ENCODE results near the gene ATOH8.

The ATOH8 gene

GRCh38 chr2:85772841-85773491 is 19.2 kb downstream of the ATOH8 start:
- DNase-seq, result no peak

- DNase-seq, result no peak
Observed at GRCh38 chr2:85773692-85774091, 19.9 kb downstream of the ATOH8 start.

- DNase-seq, result no peak
Observed at GRCh38 chr2:85774126-85774978, 20.6 kb downstream of the ATOH8 start.

GRCh38 chr2:85775406-85776381 is 21.9 kb downstream of the ATOH8 start:
- no peak for DNase-seq

- DNase-seq, result no peak
Observed at GRCh38 chr2:85776672-85777071, 22.9 kb downstream of the ATOH8 start.

GRCh38 chr2:85777441-85777861 is 23.7 kb downstream of the ATOH8 start:
- no peak for DNase-seq

GRCh38 chr2:85778646-85779379 is 25.0 kb downstream of the ATOH8 start:
- DNase-seq, result no peak

- no peak for DNase-seq
Observed at GRCh38 chr2:85779641-85780315, 26.0 kb downstream of the ATOH8 start.

GRCh38 chr2:85780316-85781012 is 26.7 kb downstream of the ATOH8 start:
- DNase-seq, result no peak

GRCh38 chr2:85781013-85781332 is 27.2 kb downstream of the ATOH8 start:
- no peak for DNase-seq

- no peak for DNase-seq
Observed at GRCh38 chr2:85783796-85784195, 30.0 kb downstream of the ATOH8 start.

- DNase-seq, result no peak
Observed at GRCh38 chr2:85784474-85784986, 30.7 kb downstream of the ATOH8 start.

GRCh38 chr2:85785027-85785822 is 31.4 kb downstream of the ATOH8 start:
- DNase-seq, result no peak

- DNase-seq, result no peak
Observed at GRCh38 chr2:85785871-85786270, 32.1 kb downstream of the ATOH8 start.

- DNase-seq, result no peak
Observed at GRCh38 chr2:85786444-85786843, 32.7 kb downstream of the ATOH8 start.

GRCh38 chr2:85786865-85787264 is 33.1 kb downstream of the ATOH8 start:
- DNase-seq, result no peak

GRCh38 chr2:85787282-85787980 is 33.6 kb downstream of the ATOH8 start:
- no peak for DNase-seq

- no peak for DNase-seq
Observed at GRCh38 chr2:85787981-85788340, 34.2 kb downstream of the ATOH8 start.

GRCh38 chr2:85788603-85789002 is 34.8 kb downstream of the ATOH8 start:
- no peak for DNase-seq

GRCh38 chr2:85789271-85789670 is 35.5 kb downstream of the ATOH8 start:
- DNase-seq, result no peak
